NCI-H2227 (cell line): ENCODE results near the gene UBR4.

Source experiments
- DNase-seq: peaks from one replicate; lab custom pipeline; 2025; ENCODE audit not compliant: unreplicated experiment; lab: John Stamatoyannopoulos, UW

Gene UBR4

GRCh38 chr1:19096036-19096833 lies 113.8 kb downstream of the UBR4 start:
- DNase-seq: no peak

- no peak for DNase-seq
Measured at GRCh38 chr1:19091196-19091953, 118.7 kb downstream of the UBR4 start.

- no peak for DNase-seq
Measured at GRCh38 chr1:19089524-19089923, 120.5 kb downstream of the UBR4 start.

- DNase-seq: no peak
Measured at GRCh38 chr1:19088717-19089442, 121.2 kb downstream of the UBR4 start.

GRCh38 chr1:19087737-19088594 lies 122.1 kb downstream of the UBR4 start:
- no peak for DNase-seq

- no peak for DNase-seq
Measured at GRCh38 chr1:19087017-19087736, 122.9 kb downstream of the UBR4 start.

GRCh38 chr1:19086176-19086875 lies 123.7 kb downstream of the UBR4 start:
- DNase-seq: no peak

- no peak for DNase-seq
Measured at GRCh38 chr1:19084206-19084738, 125.8 kb downstream of the UBR4 start.

GRCh38 chr1:19083081-19083480 lies 127.0 kb downstream of the UBR4 start:
- DNase-seq: no peak

GRCh38 chr1:19081218-19081893 lies 128.7 kb downstream of the UBR4 start:
- no peak for DNase-seq

GRCh38 chr1:19080721-19081120 lies 129.3 kb downstream of the UBR4 start:
- DNase-seq: no peak

- no peak for DNase-seq
Measured at GRCh38 chr1:19079541-19080472, 130.3 kb downstream of the UBR4 start.

GRCh38 chr1:19078536-19078935 lies 131.5 kb downstream of the UBR4 start:
- DNase-seq: no peak

- DNase-seq: no peak
Measured at GRCh38 chr1:19076841-19077616, 133.0 kb downstream of the UBR4 start.

GRCh38 chr1:19074902-19075721 lies 135.0 kb downstream of the UBR4 start:
- DNase-seq: no peak

GRCh38 chr1:19074361-19074901 lies 135.6 kb downstream of the UBR4 start:
- no peak for DNase-seq
